DND-41 (cell line): ENCODE measurements around the gene YWHAE.

Experiments used
- ATAC-seq: fragments of 200-7000 bp; cut with Tn5 transposase; 3 replicates; pipeline ENCODE4 v1.9.1; 2021; ENCODE audit warnings: low read depth; ENCODE audit not compliant: insufficient read depth
- DNase-seq: peaks from one replicate; pipeline ENCODE4 v3.0.0-alpha.2; 2020
- H2AFZ ChIP-seq: 2 replicates; pipeline ENCODE4 v1.6.0; 2012; ENCODE audit warnings: low read depth, low read length
- H3K27ac ChIP-seq: 2 replicates; pipeline ENCODE4 v1.5.1; 2012; ENCODE audit warnings: low read length, inconsistent platforms
- H3K27me3 ChIP-seq: fragments of 200-600 bp; sonication (generic); 2 replicates; pipeline ENCODE4 v1.6.0; 2012; ENCODE audit warnings: low read length, mild to moderate bottlenecking, inconsistent platforms; ENCODE audit not compliant: insufficient read depth, poor library complexity
- H3K36me3 ChIP-seq: 2 replicates; pipeline ENCODE4 v1.5.1; 2012; ENCODE audit warnings: low read length, inconsistent platforms; ENCODE audit not compliant: insufficient read depth
- H3K4me1 ChIP-seq: 2 replicates; pipeline ENCODE4 v1.5.1; 2012; ENCODE audit warnings: mild to moderate bottlenecking, low read length; ENCODE audit not compliant: insufficient read depth
- H3K4me2 ChIP-seq: 2 replicates; pipeline ENCODE4 v1.6.0; 2012; ENCODE audit warnings: mild to moderate bottlenecking, moderate library complexity, low read length, inconsistent platforms; ENCODE audit not compliant: insufficient read depth
- H3K4me3 ChIP-seq, 2 experiments: fragments of 200-600 bp in 1 of 2; shearing (Covaris generic) in 1 of 2; 2 replicates each; pipeline ENCODE4 v1.5.1; 2012 to 2016; ENCODE audit warnings: inconsistent platforms in 2 of 2, low read length in 2 of 2, mild to moderate bottlenecking in 2 of 2, low read depth in 1 of 2, moderate library complexity in 1 of 2
- H3K79me2 ChIP-seq: 2 replicates; pipeline ENCODE4 v1.6.0; 2012; ENCODE audit warnings: low read length, inconsistent platforms; ENCODE audit not compliant: insufficient read depth
- H3K9ac ChIP-seq: 2 replicates; pipeline ENCODE4 v1.6.0; 2012; ENCODE audit warnings: low read depth, mild to moderate bottlenecking, inconsistent platforms, low read length, moderate library complexity
- H3K9me3 ChIP-seq: 2 replicates; pipeline ENCODE4 v1.5.1; 2012; ENCODE audit warnings: low read length, moderate library complexity, mild to moderate bottlenecking, inconsistent platforms; ENCODE audit not compliant: insufficient read depth, severe bottlenecking
- H4K20me1 ChIP-seq: 2 replicates; pipeline ENCODE4 v1.6.0; 2012; ENCODE audit warnings: low read length; ENCODE audit not compliant: insufficient read depth
- EZH2 ChIP-seq: IDR thresholded peaks from 3 replicates; pipeline ENCODE4 v1.6.1; 2012; ENCODE audit warnings: borderline replicate concordance, low read depth, mild to moderate bottlenecking, moderate library complexity, low read length, inconsistent platforms; ENCODE audit not compliant: severe bottlenecking
- TF ChIP-seq, protein P1 (sequence below): IDR thresholded peaks from 2 replicates; pipeline ENCODE4 v1.5.1; 2012; ENCODE audit warnings: borderline replicate concordance, low read length, moderate library complexity, mild to moderate bottlenecking; ENCODE audit not compliant: poor library complexity, severe bottlenecking; ENCODE audit errors: extremely low read depth

The YWHAE gene

DNA sequence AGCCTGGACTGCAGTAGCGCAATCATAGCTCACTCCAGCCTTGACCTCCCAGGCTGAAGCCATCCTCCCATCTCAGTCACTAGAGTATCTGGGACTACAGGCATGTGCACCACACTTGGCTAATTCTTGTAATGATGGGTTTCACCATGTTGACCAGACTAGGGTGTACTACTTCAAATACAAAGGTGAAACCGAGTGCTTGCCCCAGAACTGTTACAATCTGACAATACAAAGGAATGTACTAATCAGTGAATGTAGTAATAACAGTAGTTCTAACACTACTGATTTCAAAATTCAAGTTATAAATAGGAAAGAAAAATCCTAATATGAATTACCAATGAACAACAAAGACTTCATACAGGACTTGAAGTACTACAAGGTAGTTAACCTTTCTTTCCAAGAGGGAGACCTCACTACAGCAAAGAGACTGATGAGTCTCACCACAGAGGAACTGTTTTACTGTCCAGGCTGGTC, 31.6 kb upstream of the YWHAE start:
- Histone ChIP-seq H3K4me3 (no peak overlapping the region), H3K4me1 (no peaks in the 10 kb centered on the region), H3K9me3 (no peaks in the 10 kb centered on the region), H3K4me2 (no peak overlapping the region), H4K20me1 (peaks cover 28% of the 10 kb centered on the region; the same call in 1 of the 2 replicates), H3K27ac (no peak overlapping the region), H3K9ac (no peak overlapping the region), H2AFZ (no peak overlapping the region), H3K36me3 (peaks cover 70% of the 10 kb centered on the region), H3K79me2 (peaks cover 86% of the 10 kb centered on the region), H3K27me3 (no peaks in the 10 kb centered on the region)
- DNase-seq, result no peak
- no peak for TF ChIP-seq EZH2
- TF ChIP-seq, protein P1, sequence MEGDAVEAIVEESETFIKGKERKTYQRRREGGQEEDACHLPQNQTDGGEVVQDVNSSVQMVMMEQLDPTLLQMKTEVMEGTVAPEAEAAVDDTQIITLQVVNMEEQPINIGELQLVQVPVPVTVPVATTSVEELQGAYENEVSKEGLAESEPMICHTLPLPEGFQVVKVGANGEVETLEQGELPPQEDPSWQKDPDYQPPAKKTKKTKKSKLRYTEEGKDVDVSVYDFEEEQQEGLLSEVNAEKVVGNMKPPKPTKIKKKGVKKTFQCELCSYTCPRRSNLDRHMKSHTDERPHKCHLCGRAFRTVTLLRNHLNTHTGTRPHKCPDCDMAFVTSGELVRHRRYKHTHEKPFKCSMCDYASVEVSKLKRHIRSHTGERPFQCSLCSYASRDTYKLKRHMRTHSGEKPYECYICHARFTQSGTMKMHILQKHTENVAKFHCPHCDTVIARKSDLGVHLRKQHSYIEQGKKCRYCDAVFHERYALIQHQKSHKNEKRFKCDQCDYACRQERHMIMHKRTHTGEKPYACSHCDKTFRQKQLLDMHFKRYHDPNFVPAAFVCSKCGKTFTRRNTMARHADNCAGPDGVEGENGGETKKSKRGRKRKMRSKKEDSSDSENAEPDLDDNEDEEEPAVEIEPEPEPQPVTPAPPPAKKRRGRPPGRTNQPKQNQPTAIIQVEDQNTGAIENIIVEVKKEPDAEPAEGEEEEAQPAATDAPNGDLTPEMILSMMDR, result no peak
- no peak for ATAC-seq

DNA sequence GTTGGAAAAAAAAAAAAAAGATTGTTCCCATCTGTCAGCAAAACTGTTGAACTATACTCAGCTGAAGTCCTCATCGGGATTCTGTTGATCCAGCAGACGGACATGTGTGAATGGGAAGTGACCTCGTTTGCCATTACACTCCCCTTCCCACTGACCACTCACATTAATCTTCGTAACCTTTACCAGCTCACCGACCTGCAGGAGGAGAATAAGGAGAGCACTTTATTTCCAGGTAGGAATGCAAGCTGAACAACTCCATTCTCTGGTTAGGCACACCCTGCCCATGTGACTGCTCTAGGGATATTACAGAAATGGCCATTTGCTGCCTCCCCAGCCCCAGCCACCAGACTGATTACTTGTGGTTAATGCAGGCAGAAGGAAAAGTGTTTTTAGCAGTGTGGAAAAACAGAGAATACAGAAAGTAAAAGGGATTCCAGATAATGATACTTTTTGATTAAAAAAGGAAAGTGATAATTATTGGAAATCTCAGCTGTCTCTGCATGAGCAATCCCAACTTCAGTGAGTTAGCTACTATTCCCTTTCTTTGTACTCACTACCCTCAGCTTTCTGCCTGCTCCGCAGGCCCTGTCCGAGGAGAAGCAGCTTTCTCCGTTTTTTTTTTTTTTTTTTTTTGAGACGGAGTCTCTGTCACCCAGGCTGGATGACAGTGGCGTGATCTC, 23.6 kb upstream of the YWHAE start:
- Histone ChIP-seq H2AFZ (no peak overlapping the region), H3K27ac (no peak overlapping the region), H3K79me2 (peaks cover 44% of the 10 kb centered on the region), H3K27me3 (no peaks in the 10 kb centered on the region), H3K9me3 (no peaks in the 10 kb centered on the region), H3K9ac (no peak overlapping the region), H3K36me3 (peaks cover 66% of the 10 kb centered on the region), H4K20me1 (peaks cover 19% of the 10 kb centered on the region), H3K4me1 (no peaks in the 10 kb centered on the region), H3K4me3 (no peak overlapping the region), H3K4me2 (no peak overlapping the region)
- TF ChIP-seq, protein P1, result no peak
- no peak for TF ChIP-seq EZH2
- DNase-seq (no peak), ATAC-seq (no peak)

DNA sequence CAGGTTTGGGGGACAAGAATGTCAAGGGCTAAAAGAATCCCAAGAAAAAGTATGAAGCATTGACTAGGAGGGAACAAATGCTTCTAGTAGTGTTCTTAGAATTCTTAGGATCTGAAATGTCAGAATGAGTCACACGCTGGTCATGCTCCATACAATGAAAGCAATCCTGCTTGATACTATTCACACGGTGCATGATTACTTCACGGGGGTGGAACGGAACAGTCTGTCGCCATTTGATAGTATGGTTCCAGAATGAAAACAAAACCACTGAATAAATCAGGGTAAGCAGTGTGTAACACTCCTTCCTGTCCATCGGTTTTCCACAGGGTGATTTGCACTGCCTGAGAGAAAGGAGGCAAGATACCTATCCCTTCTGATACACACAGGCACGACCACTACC, 22.9 kb upstream of the YWHAE start:
- DNase-seq, result no peak
- no peak overlapping the region for H3K27ac ChIP-seq
- H3K27me3 ChIP-seq, result no peaks in the 10 kb centered on the region
- no peaks in the 10 kb centered on the region for H3K4me1 ChIP-seq
- no peak overlapping the region for H3K4me3 ChIP-seq
- no peak overlapping the region for H2AFZ ChIP-seq
- H4K20me1 ChIP-seq, result peaks cover 19% of the 10 kb centered on the region
- H3K4me2 ChIP-seq, result no peak overlapping the region
- H3K9ac ChIP-seq, result no peak overlapping the region
- no peaks in the 10 kb centered on the region for H3K9me3 ChIP-seq
- H3K79me2 ChIP-seq, result peaks cover 42% of the 10 kb centered on the region
- H3K36me3 ChIP-seq, result peaks cover 69% of the 10 kb centered on the region
- ATAC-seq, result no peak
- no peak for TF ChIP-seq EZH2
- TF ChIP-seq, protein P1, result no peak
